ENCODE measurements around the gene RAPGEF2. TPM values are rescaled to one million over a fixed set of nuclear protein-coding genes. Genes with fewer than 3 reads are reported as not detected.

The RAPGEF2 gene
- total RNA-seq, 1 experiment from 2014 or later, result 26.3 TPM

GRCh38 chr4:159271856-159272255 is 169.0 kb downstream of the RAPGEF2 start:
- no peak overlapping the region for H3K4me3 Mint-ChIP-seq (ENCODE audit: unreplicated experiment)
- no TSS peak for BruUV-seq (replicated peaks)
- intact Hi-C loops (cut with micrococcal nuclease), result no loop called here
- no peaks in the 10 kb centered on the region for H3K36me3 Mint-ChIP-seq (ENCODE audit: insufficient read depth, unreplicated experiment)
- H3K9me3 Mint-ChIP-seq (ENCODE audit: unreplicated experiment), result no peaks in the 10 kb centered on the region
- ChIA-PET CTCF (no interaction called here), POLR2A (interaction anchor here (0.5 kb wide), 1 partner anchor 10 kb away, joined by 3 read pairs; no protein-coding TSS in a partner anchor)
- H3K4me1 Mint-ChIP-seq (ENCODE audit: insufficient read depth, unreplicated experiment), result peaks cover 25% of the 10 kb centered on the region
- no peak for TF ChIP-seq CTCF (IDR thresholded peaks at IDR 0.05; ENCODE audit: unreplicated experiment)
- no peaks in the 10 kb centered on the region for H3K27me3 Mint-ChIP-seq (ENCODE audit: insufficient read depth, unreplicated experiment)
- DNase-seq (ENCODE audit: unreplicated experiment), result no peak
- no peak overlapping the region for H3K27ac Mint-ChIP-seq (ENCODE audit: low read depth, unreplicated experiment)

- H3K27me3 Mint-ChIP-seq (ENCODE audit: insufficient read depth, unreplicated experiment), result no peaks in the 10 kb centered on the region
- intact Hi-C loops (cut with micrococcal nuclease), result no loop called here
- no TSS peak for BruUV-seq (replicated peaks)
- H3K4me1 Mint-ChIP-seq (ENCODE audit: insufficient read depth, unreplicated experiment), result peaks cover 25% of the 10 kb centered on the region
- H3K4me3 Mint-ChIP-seq (ENCODE audit: unreplicated experiment), result no peak overlapping the region
- no peaks in the 10 kb centered on the region for H3K9me3 Mint-ChIP-seq (ENCODE audit: unreplicated experiment)
- no peak for TF ChIP-seq CTCF (IDR thresholded peaks at IDR 0.05; ENCODE audit: unreplicated experiment)
- POLR2A ChIA-PET, result no interaction called here
- CTCF ChIA-PET, result no interaction called here
- peak overlapping the region; percentile 8 for H3K27ac Mint-ChIP-seq (ENCODE audit: low read depth, unreplicated experiment)
- DNase-seq (ENCODE audit: unreplicated experiment), result no peak
- no peaks in the 10 kb centered on the region for H3K36me3 Mint-ChIP-seq (ENCODE audit: insufficient read depth, unreplicated experiment)
Observed at GRCh38 chr4:159272273-159273140, 169.6 kb downstream of the RAPGEF2 start.

- Mint-ChIP-seq H3K27me3 (ENCODE audit: insufficient read depth, unreplicated experiment) (no peaks in the 10 kb centered on the region), H3K27ac (ENCODE audit: low read depth, unreplicated experiment) (no peak overlapping the region), H3K4me3 (ENCODE audit: unreplicated experiment) (no peak overlapping the region), H3K36me3 (ENCODE audit: insufficient read depth, unreplicated experiment) (no peaks in the 10 kb centered on the region), H3K4me1 (ENCODE audit: insufficient read depth, unreplicated experiment) (peaks cover 25% of the 10 kb centered on the region), H3K9me3 (ENCODE audit: unreplicated experiment) (no peaks in the 10 kb centered on the region)
- BruUV-seq (replicated peaks), result no TSS peak
- intact Hi-C loops (cut with micrococcal nuclease), result no loop called here
- no peak for DNase-seq (ENCODE audit: unreplicated experiment)
- ChIA-PET POLR2A (no interaction called here), CTCF (no interaction called here)
- no peak for TF ChIP-seq CTCF (IDR thresholded peaks at IDR 0.05; ENCODE audit: unreplicated experiment)
Observed at GRCh38 chr4:159273141-159273438, 170.2 kb downstream of the RAPGEF2 start.

GRCh38 chr4:159273841-159274240 is 171.0 kb downstream of the RAPGEF2 start:
- intact Hi-C loops (cut with micrococcal nuclease), result no loop called here
- CTCF ChIA-PET, result no interaction called here
- no peak for DNase-seq (ENCODE audit: unreplicated experiment)
- BruUV-seq (replicated peaks), result no TSS peak
- Mint-ChIP-seq H3K27me3 (ENCODE audit: insufficient read depth, unreplicated experiment) (no peaks in the 10 kb centered on the region), H3K4me1 (ENCODE audit: insufficient read depth, unreplicated experiment) (peaks cover 25% of the 10 kb centered on the region), H3K36me3 (ENCODE audit: insufficient read depth, unreplicated experiment) (no peaks in the 10 kb centered on the region), H3K9me3 (ENCODE audit: unreplicated experiment) (no peaks in the 10 kb centered on the region), H3K4me3 (ENCODE audit: unreplicated experiment) (no peak overlapping the region), H3K27ac (ENCODE audit: low read depth, unreplicated experiment) (no peak overlapping the region)
- POLR2A ChIA-PET, result interaction anchor here (0.6 to 1.4 kb wide), 2 partner anchors 21 to 25 kb away, joined by 4 to 5 read pairs; no protein-coding TSS in a partner anchor
- TF ChIP-seq CTCF (IDR thresholded peaks at IDR 0.05; ENCODE audit: unreplicated experiment), result no peak

Data from MCF 10A (cell line).